Activated CD8-positive, alpha-beta memory T cell treated with anti-CD3 and anti-CD28 coated beads, Interleukin-2, amount 50 U/mL, for 24 hours (primary cell): ENCODE data around the gene SCARB1.

Experiments used
- DNase-seq: peaks from one replicate; pipeline ENCODE4 v3.0.0-alpha.2; 2020; ENCODE audit errors: extremely low read depth

Gene SCARB1

GRCh38 chr12:124864326-124864752 lies 675 bp upstream of the SCARB1 start:
- DNase-seq, result no peak

- no peak for DNase-seq
Observed at GRCh38 chr12:124862768-124863415, 772 bp downstream of the SCARB1 start.

DNA sequence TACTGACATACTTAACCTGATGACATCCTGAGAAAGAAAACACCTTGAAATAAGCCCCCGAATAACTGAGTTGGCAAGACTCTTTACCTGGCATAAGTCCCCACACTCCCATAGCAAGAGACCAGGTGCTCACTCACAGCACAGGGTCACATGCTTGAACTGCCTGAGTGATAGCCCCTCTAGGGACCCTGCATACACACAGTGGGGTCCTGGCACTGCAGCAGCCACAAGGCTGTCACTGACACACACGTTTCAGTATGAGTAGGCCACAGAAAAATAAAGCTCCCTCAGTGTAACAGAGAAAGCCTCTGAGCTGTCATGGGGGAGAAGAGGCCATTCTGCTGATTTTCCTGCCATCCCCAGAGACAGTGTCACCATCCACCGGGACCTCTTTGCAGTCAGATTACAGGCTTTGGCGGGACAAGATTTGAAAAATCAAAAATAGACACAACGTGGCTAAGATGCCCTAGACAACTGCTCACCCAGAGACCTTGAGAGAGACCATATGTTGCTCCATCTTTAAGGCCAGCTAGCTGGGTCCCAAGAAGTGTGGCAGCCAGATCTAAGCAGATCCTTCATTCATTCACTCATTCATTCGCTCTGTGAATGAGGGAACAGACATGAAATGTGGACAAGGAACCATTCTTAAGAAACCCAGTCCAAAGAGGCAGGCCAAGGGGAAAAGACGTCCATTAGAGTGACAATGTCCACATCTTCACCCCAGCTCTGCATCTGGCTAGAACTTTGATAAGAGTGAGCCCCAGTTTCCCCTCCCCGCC lies 1.6 kb downstream of the SCARB1 start:
- no peak for DNase-seq

DNA sequence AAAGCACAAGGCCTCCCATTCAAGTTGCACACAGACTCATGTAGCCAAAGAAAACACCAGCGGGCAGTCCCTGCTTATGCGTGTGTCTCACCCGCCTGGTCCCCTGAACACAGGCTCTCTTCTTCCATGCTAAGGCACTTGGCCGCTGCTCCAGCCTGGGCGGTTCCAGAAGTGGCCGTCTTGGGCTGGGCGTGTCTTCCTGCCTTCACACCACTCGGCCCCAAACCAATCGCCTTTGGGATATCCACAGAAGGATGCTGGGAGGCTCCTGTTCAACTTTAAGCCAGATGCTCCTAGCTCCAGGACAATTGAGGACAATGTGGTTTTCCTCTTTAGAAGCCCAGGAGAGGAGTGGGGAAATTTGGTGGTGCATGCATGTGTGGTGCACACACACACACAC lies 2.2 kb downstream of the SCARB1 start:
- DNase-seq, result no peak

GRCh38 chr12:124857921-124858461 lies 5.7 kb downstream of the SCARB1 start:
- no peak for DNase-seq

- no peak for DNase-seq
Observed at GRCh38 chr12:124856842-124857178, 6.9 kb downstream of the SCARB1 start.

GRCh38 chr12:124856132-124856841 lies 7.4 kb downstream of the SCARB1 start:
- DNase-seq, result no peak

GRCh38 chr12:124855275-124855957 lies 8.2 kb downstream of the SCARB1 start:
- no peak for DNase-seq

GRCh38 chr12:124854637-124855184 lies 9.0 kb downstream of the SCARB1 start:
- DNase-seq, result no peak

DNA sequence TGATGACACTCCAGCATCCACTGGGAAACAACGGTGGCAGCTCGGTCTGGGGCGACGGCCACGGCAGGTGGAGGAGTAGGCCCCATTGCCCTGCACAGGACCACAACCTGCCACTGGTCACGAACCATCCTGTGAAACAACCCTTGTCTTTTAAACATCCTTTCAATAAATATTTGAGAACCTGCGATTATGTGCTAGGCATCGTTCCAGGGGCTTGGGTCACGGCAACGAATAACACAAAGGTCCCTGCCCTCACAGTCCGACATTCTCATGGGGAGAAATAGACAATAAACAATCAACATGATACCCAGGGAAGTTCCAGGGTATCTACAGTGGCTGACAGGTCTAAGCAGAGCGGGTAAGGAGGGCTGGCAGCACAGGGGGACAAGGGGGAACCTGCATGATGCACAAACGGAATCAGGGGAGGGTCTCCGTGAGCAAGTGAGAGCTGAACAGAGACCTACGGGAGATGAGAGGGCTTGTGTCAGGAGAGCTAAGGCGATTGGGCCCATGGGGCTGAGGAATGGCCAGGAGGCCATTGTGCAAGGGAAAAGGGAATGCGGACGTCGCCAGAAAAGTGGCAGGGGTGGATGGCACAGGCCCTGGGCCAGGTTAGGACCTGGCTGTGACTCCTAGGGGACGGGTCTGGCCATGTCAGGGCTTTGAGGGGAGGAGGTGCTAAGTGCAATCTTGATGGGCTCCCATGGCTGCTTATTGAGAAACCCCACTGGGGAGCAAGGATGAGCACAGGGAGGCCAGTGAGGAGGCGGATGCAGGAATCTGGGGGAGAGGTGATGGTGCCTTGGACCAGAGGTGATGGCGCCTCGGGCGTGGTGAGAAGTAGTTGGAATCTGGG lies 9.7 kb downstream of the SCARB1 start:
- DNase-seq, result no peak

DNA sequence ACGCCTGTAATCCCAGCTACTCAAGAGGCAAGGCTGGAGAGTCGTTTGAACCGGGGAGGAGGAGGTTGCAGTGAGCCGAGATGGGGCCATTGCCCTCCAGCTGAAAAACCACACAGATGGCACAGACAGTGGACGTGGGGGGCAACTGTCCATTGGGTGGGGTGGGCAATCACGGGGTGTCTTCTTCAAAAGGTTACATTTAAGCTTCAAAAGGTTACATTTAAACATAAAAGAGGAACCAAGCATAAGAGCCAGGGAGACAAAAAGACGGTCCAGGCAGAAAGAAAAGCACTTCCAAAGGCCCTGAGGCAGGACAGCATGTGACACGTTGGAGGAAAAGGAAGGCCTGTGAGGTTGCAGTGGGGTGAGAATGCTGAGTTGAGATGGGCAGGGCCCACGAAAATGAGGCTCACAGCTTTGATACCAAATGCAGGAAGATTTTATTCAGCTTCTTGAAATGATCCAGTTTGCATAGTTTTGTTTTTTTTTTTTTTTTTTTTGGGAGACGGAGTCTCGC lies 10.7 kb downstream of the SCARB1 start:
- no peak for DNase-seq

DNA sequence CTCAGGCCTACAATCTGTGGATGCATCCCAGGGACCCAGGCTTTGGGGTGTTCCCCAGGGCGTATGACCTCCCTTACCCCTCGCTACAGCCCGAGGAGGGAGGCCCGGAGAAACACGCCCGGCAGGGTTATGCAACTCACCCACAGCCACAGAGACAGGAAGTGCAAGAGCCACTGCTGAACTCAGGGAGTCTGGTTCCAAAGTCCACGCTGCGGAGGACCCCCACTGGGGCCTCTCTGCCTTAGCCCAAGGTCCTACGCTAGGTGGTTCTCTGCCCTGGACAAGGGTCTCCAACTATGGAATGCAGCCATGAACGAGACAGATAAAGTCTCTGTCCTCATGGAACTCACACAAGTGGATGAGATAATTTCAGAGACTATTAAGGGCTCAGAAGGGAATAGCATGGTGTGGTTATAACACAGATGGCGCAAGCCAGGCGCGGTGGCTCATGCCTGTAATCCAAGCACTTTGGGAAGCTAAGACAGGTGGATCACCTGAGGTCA lies 11.3 kb downstream of the SCARB1 start:
- DNase-seq, result no peak

DNA sequence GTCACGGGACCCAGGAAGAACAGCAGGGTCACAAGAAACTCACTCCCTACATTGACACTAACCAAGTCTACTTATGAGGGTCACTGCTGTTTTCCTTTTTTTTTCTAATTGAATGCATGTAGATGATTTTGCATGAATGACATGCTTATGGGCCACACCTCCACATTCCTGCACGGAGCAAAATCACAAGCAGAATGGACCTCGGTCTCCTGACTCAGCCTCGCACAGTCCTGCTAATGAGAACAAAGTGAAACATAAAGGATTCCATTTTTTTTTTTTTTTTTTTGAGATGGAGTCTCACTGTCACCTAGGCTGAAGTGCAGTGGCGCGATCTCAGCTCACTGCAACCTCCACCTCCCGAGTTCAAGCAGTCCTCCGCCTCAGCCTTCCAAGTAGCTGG lies 12.3 kb downstream of the SCARB1 start:
- no peak for DNase-seq

DNA sequence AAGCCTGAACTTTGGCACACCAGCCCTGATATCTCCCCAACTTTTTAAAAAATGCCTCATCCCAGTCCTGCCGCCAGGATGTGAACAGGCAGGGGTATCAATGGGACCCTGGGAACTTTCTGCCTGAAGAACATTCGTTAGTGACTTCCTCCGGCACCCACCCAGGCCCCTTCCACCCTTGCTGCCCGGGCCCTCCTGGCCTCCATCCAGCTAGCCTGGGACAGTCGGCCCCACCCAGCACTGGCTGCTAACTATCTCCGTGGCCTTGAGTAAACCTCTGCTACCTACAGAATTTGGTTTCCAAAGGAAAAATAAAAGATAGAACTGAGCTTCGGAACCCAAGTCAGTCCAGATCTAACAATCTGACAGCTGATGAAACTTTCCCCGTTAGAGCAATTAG lies 14.3 kb downstream of the SCARB1 start:
- no peak for DNase-seq

GRCh38 chr12:124848621-124849380 lies 14.9 kb downstream of the SCARB1 start:
- DNase-seq, result no peak

- DNase-seq, result no peak
Observed at GRCh38 chr12:124847113-124848074, 16.3 kb downstream of the SCARB1 start.

- no peak for DNase-seq
Observed at GRCh38 chr12:124844411-124845397, 19.0 kb downstream of the SCARB1 start.
